ENCODE data around the gene IGF2R. TPM values are rescaled to one million over a fixed set of nuclear protein-coding genes. Genes with fewer than 3 reads are reported as not detected.

Gene IGF2R
- total RNA-seq, 4 donors from 2014 or later = 48.8 to 106 (median 92.3) TPM

GRCh38 chr6:159945801-159946392 is 23.0 kb upstream of the IGF2R start:
- H3K36me3 ChIP-seq = no peaks in the 10 kb centered on the region
- H3K4me3 ChIP-seq = no peak overlapping the region
- WGBS, 2 donors (ENCODE audit: low coverage in 1 of 2) = 91% methylated on average over 6 of the region's 6 CpGs; no CpG with 5 or more reads in 1 of the 2 donors
- no peak for TF ChIP-seq CTCF (IDR thresholded peaks at IDR 0.05)
- TF ChIP-seq EP300 (IDR thresholded peaks at IDR 0.05; ENCODE audit: low read depth) = no peak
- no peak for TF ChIP-seq POLR2A (IDR thresholded peaks at IDR 0.05)
- no peak for TF ChIP-seq POLR2AphosphoS5 (IDR thresholded peaks at IDR 0.05)
- intact Hi-C loops (cut with DNase I; ENCODE audit: low total_unique reads) (no loop called here), in situ Hi-C loops (cut with MboI; ENCODE audit: low pct_ligation_motif_present in 1 of 4, low pct_unique_long_range_greater_than_20kb in 1 of 4, low sequenced_read_pairs in 3 of 4) (loop anchor here in 1 of 4 donors (25.0 kb wide), 1 partner anchor 784 kb away; the partner anchor contains the start of gene FNDC1)
- no peaks in the 10 kb centered on the region for H3K27me3 ChIP-seq
- H3K9me3 ChIP-seq = peaks cover 5 to 7% of the 10 kb centered on the region in 2 donors
- no peak for DNase-seq
- H3K27ac ChIP-seq = no peak overlapping the region
- no peaks in the 10 kb centered on the region for H3K4me1 ChIP-seq

- H3K27me3 ChIP-seq = no peaks in the 10 kb centered on the region
- intact Hi-C loops (cut with DNase I; ENCODE audit: low total_unique reads) (no loop called here), in situ Hi-C loops (cut with MboI; ENCODE audit: low pct_ligation_motif_present in 1 of 4, low pct_unique_long_range_greater_than_20kb in 1 of 4, low sequenced_read_pairs in 3 of 4) (loop anchor here in 1 of 4 donors (25.0 kb wide), 1 partner anchor 785 kb away; the partner anchor contains the start of gene FNDC1)
- WGBS, 2 donors (ENCODE audit: low coverage in 1 of 2) = 88 to 100% methylated on average over 1 to 2 of the region's 2 CpGs
- no peak overlapping the region for H3K27ac ChIP-seq
- no peak for TF ChIP-seq CTCF (IDR thresholded peaks at IDR 0.05)
- no peak for TF ChIP-seq EP300 (IDR thresholded peaks at IDR 0.05; ENCODE audit: low read depth)
- TF ChIP-seq POLR2AphosphoS5 (IDR thresholded peaks at IDR 0.05) = no peak
- no peak for TF ChIP-seq POLR2A (IDR thresholded peaks at IDR 0.05)
- H3K4me3 ChIP-seq = no peak overlapping the region
- peaks cover 5 to 7% of the 10 kb centered on the region in 2 donors for H3K9me3 ChIP-seq
- DNase-seq = no peak
- H3K4me1 ChIP-seq = no peaks in the 10 kb centered on the region
- H3K36me3 ChIP-seq = no peaks in the 10 kb centered on the region
Measured at GRCh38 chr6:159946912-159947311, 22.0 kb upstream of the IGF2R start.

- DNase-seq = no peak
- Histone ChIP-seq H3K4me1 (peaks cover 0 to 5% (median 0%) of the 10 kb centered on the region in 4 donors), H3K4me3 (no peak overlapping the region), H3K36me3 (no peaks in the 10 kb centered on the region), H3K27ac (no peak overlapping the region), H3K27me3 (no peaks in the 10 kb centered on the region), H3K9me3 (peaks cover 5 to 7% of the 10 kb centered on the region in 2 donors)
- intact Hi-C loops (cut with DNase I; ENCODE audit: low total_unique reads) = no loop called here
- WGBS, 2 donors (ENCODE audit: low coverage in 1 of 2) = 86 to 88% methylated on average over 3 to 4 of the region's 4 CpGs
- TF ChIP-seq POLR2A (IDR thresholded peaks at IDR 0.05) (no peak), CTCF (IDR thresholded peaks at IDR 0.05) (no peak), POLR2AphosphoS5 (IDR thresholded peaks at IDR 0.05) (no peak), EP300 (IDR thresholded peaks at IDR 0.05; ENCODE audit: low read depth) (no peak)
- in situ Hi-C loops (cut with MboI; ENCODE audit: low pct_ligation_motif_present in 1 of 4, low pct_unique_long_range_greater_than_20kb in 1 of 4, low sequenced_read_pairs in 3 of 4) = loop anchor here in 1 of 4 donors (25.0 kb wide), 1 partner anchor 786 kb away; the partner anchor contains the start of gene FNDC1
Measured at GRCh38 chr6:159948199-159948598, 20.7 kb upstream of the IGF2R start.

- Histone ChIP-seq H3K4me1 (peaks cover 0 to 7% (median 1%) of the 10 kb centered on the region in 4 donors), H3K27me3 (no peaks in the 10 kb centered on the region), H3K4me3 (no peak overlapping the region), H3K9me3 (no peaks in the 10 kb centered on the region), H3K27ac (no peak overlapping the region), H3K36me3 (no peaks in the 10 kb centered on the region)
- in situ Hi-C loops (cut with MboI; ENCODE audit: low pct_ligation_motif_present in 1 of 4, low pct_unique_long_range_greater_than_20kb in 1 of 4, low sequenced_read_pairs in 3 of 4) (loop anchor here in 1 of 4 donors (25.0 kb wide), 1 partner anchor 264 kb away; the partner anchor contains the start of gene SOD2), intact Hi-C loops (cut with DNase I; ENCODE audit: low total_unique reads) (no loop called here)
- no peak for DNase-seq
- WGBS, 2 donors (ENCODE audit: low coverage in 1 of 2) = 86% methylated on average over 7 of the region's 7 CpGs; no CpG with 5 or more reads in 1 of the 2 donors
- no peak for TF ChIP-seq POLR2AphosphoS5 (IDR thresholded peaks at IDR 0.05)
- no peak for TF ChIP-seq POLR2A (IDR thresholded peaks at IDR 0.05)
- TF ChIP-seq CTCF (IDR thresholded peaks at IDR 0.05) = no peak
- TF ChIP-seq EP300 (IDR thresholded peaks at IDR 0.05; ENCODE audit: low read depth) = no peak
Measured at GRCh38 chr6:159951772-159952171, 17.1 kb upstream of the IGF2R start.
